Astrocyte (in vitro differentiated cells and primary cell): ENCODE results near the gene CDC45. TPM values are rescaled to one million over a fixed set of nuclear protein-coding genes. Genes with fewer than 3 reads are reported as not detected.

ENCODE experiments used
- DNase-seq: peaks from one replicate; pipeline ENCODE4 v3.0.0-alpha.2; 2010; ENCODE audit warnings: low read depth
- FAIRE-seq: peaks from 2 replicates; lab custom pipeline; 2011; peaks lifted over from hg19 to GRCh38; lab: Jason Lieb, UNC
- H2AFZ ChIP-seq: 2 replicates; pipeline ENCODE4 v1.6.0; 2012; ENCODE audit warnings: low read depth, low read length, inconsistent platforms
- H3K27ac ChIP-seq: 2 replicates; pipeline ENCODE4 v1.5.1; 2011; ENCODE audit warnings: low read depth, low read length, inconsistent platforms
- H3K27me3 ChIP-seq: 2 replicates; pipeline ENCODE4 v1.6.0; 2011; ENCODE audit warnings: low read length, inconsistent platforms; ENCODE audit not compliant: insufficient read depth
- H3K36me3 ChIP-seq: 2 replicates; pipeline ENCODE4 v1.5.1; 2011; ENCODE audit warnings: low read length, inconsistent platforms; ENCODE audit not compliant: insufficient read depth
- H3K4me1 ChIP-seq: 2 replicates; pipeline ENCODE4 v1.5.1; 2011; ENCODE audit warnings: low read length, inconsistent platforms; ENCODE audit not compliant: insufficient read depth
- H3K4me2 ChIP-seq: 2 replicates; pipeline ENCODE4 v1.6.0; 2012; ENCODE audit warnings: low read length, inconsistent platforms
- H3K4me3 ChIP-seq: 2 replicates; pipeline ENCODE4 v1.5.1; 2011; ENCODE audit warnings: low read depth, mild to moderate bottlenecking, low read length, inconsistent platforms; ENCODE audit not compliant: insufficient read depth
- H3K79me2 ChIP-seq: 2 replicates; pipeline ENCODE4 v1.6.0; 2012; ENCODE audit warnings: mild to moderate bottlenecking, low read length, inconsistent platforms; ENCODE audit not compliant: insufficient read depth
- H3K9ac ChIP-seq: 2 replicates; pipeline ENCODE4 v1.6.0; 2012; ENCODE audit warnings: mild to moderate bottlenecking, low read length, inconsistent platforms
- H3K9me3 ChIP-seq: 2 replicates; pipeline ENCODE4 v1.5.1; 2012; ENCODE audit warnings: low read depth, mild to moderate bottlenecking, low read length, inconsistent platforms; ENCODE audit not compliant: insufficient read depth
- H4K20me1 ChIP-seq: 2 replicates; pipeline ENCODE4 v1.6.0; 2012; ENCODE audit warnings: low read length, inconsistent platforms; ENCODE audit not compliant: insufficient read depth
- H3K27ac Mint-ChIP-seq: one replicate; pipeline ENCODE4 v1.8.0; 2021; ENCODE audit warnings: mild to moderate bottlenecking, mixed read lengths; ENCODE audit not compliant: unreplicated experiment
- H3K27me3 Mint-ChIP-seq: one replicate; pipeline ENCODE4 v1.8.0; 2021; ENCODE audit warnings: low read depth, mixed read lengths; ENCODE audit not compliant: unreplicated experiment
- H3K36me3 Mint-ChIP-seq: one replicate; pipeline ENCODE4 v1.8.0; 2021; ENCODE audit warnings: low read depth, mixed read lengths; ENCODE audit not compliant: unreplicated experiment
- H3K4me1 Mint-ChIP-seq: one replicate; pipeline ENCODE4 v1.8.0; 2021; ENCODE audit warnings: low read depth, mixed read lengths; ENCODE audit not compliant: unreplicated experiment
- H3K4me3 Mint-ChIP-seq: one replicate; pipeline ENCODE4 v1.8.0; 2021; ENCODE audit warnings: mild to moderate bottlenecking, moderate library complexity, mixed read lengths; ENCODE audit not compliant: unreplicated experiment
- H3K9me3 Mint-ChIP-seq: one replicate; pipeline ENCODE4 v1.8.0; 2021; ENCODE audit warnings: mild to moderate bottlenecking, mixed read lengths; ENCODE audit not compliant: unreplicated experiment
- EZH2 ChIP-seq: IDR thresholded peaks from 2 replicates; pipeline ENCODE4 v1.6.1; 2012; ENCODE audit warnings: mild to moderate bottlenecking, low read length, inconsistent platforms; ENCODE audit not compliant: insufficient read depth
- total RNA-seq: library from RNA; stranded (reverse); gene quantifications from 2 replicates; pipeline ENCODE4 v1.2.1, GENCODE V29; 2021
- TF ChIP-seq, protein P1 (sequence below): IDR thresholded peaks from 2 replicates; pipeline ENCODE4 v1.5.1; 2011; ENCODE audit warnings: low read depth, mild to moderate bottlenecking, inconsistent platforms, low read length, moderate library complexity; ENCODE audit not compliant: insufficient read depth

CDC45 gene
- total RNA-seq, 1 donor from 2014 or later = 2.1 TPM

GRCh38 chr22:19509191-19509590, 29.5 kb downstream of the CDC45 start:
- H3K4me2 ChIP-seq = no peak overlapping the region
- Mint-ChIP-seq H3K27ac (no peak overlapping the region), H3K4me3 (no peak overlapping the region), H3K27me3 (peaks cover 15% of the 10 kb centered on the region), H3K9me3 (no peaks in the 10 kb centered on the region), H3K36me3 (peaks cover 2% of the 10 kb centered on the region), H3K4me1 (no peaks in the 10 kb centered on the region)
- H3K79me2 ChIP-seq = no peaks in the 10 kb centered on the region
- no peaks in the 10 kb centered on the region for H3K9me3 ChIP-seq
- H3K27me3 ChIP-seq = no peaks in the 10 kb centered on the region
- no peak overlapping the region for H3K4me3 ChIP-seq
- no peak overlapping the region for H3K27ac ChIP-seq
- no peaks in the 10 kb centered on the region for H4K20me1 ChIP-seq
- FAIRE-seq = no peak
- peaks cover 2% of the 10 kb centered on the region for H3K36me3 ChIP-seq
- no peak overlapping the region for H2AFZ ChIP-seq
- no peak overlapping the region for H3K9ac ChIP-seq
- TF ChIP-seq, protein P1, sequence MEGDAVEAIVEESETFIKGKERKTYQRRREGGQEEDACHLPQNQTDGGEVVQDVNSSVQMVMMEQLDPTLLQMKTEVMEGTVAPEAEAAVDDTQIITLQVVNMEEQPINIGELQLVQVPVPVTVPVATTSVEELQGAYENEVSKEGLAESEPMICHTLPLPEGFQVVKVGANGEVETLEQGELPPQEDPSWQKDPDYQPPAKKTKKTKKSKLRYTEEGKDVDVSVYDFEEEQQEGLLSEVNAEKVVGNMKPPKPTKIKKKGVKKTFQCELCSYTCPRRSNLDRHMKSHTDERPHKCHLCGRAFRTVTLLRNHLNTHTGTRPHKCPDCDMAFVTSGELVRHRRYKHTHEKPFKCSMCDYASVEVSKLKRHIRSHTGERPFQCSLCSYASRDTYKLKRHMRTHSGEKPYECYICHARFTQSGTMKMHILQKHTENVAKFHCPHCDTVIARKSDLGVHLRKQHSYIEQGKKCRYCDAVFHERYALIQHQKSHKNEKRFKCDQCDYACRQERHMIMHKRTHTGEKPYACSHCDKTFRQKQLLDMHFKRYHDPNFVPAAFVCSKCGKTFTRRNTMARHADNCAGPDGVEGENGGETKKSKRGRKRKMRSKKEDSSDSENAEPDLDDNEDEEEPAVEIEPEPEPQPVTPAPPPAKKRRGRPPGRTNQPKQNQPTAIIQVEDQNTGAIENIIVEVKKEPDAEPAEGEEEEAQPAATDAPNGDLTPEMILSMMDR = no peak
- no peak for TF ChIP-seq EZH2
- no peak for DNase-seq
- no peaks in the 10 kb centered on the region for H3K4me1 ChIP-seq

DNA sequence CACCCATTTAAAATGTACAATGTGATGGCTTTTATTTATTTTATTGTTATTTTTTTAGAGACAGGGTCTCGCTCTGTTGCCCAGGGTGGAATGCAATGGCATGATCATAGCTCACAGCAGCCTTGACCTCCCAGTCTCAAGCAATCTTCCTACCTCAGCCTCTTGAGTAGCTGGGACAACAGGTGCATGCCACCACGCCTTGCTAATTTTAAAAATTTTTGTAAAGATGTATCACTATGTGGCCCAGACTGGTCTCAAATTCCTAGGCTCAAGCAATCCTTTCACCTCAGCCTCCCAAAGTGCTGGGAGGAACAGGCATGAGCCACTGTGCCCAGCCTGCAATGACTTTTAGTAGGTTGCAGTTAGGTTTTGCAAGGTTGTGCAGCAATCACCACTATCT, 30.2 kb downstream of the CDC45 start:
- H3K36me3 Mint-ChIP-seq = peaks cover 2% of the 10 kb centered on the region

DNA sequence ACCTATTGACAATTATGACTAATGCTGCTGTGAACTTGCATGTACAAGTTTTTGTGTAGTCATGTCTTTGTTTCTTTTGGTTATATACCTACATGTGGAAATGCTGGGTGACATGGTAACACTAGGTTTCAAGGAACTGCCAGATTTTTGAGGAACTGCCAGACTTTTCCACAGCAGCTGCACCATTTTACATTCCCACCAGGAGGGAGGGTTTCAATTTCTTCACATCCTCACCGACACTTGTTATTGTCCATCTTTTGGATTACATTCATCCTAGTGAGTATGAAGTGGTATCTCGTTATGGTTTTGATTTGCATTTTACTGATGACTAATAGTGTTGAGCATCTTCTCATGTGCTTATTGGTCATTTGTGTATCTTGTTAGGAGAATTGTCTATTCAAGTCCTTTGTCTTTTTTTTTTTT, 31.2 kb downstream of the CDC45 start:
- no peak overlapping the region for H3K27ac ChIP-seq
- DNase-seq (no peak), FAIRE-seq (no peak)
- no peak overlapping the region for H3K4me3 ChIP-seq
- H3K27me3 Mint-ChIP-seq = peaks cover 8% of the 10 kb centered on the region
- no peak overlapping the region for H3K9ac ChIP-seq
- peaks cover 2% of the 10 kb centered on the region for H3K36me3 ChIP-seq
- no peak overlapping the region for H3K27ac Mint-ChIP-seq
- no peaks in the 10 kb centered on the region for H4K20me1 ChIP-seq
- peaks cover 2% of the 10 kb centered on the region for H3K36me3 Mint-ChIP-seq
- no peaks in the 10 kb centered on the region for H3K79me2 ChIP-seq
- no peaks in the 10 kb centered on the region for H3K4me1 ChIP-seq
- TF ChIP-seq, protein P1 = no peak
- no peak for TF ChIP-seq EZH2
- no peak overlapping the region for H3K4me3 Mint-ChIP-seq
- peaks cover 3% of the 10 kb centered on the region for H3K9me3 Mint-ChIP-seq
- no peak overlapping the region for H2AFZ ChIP-seq
- H3K9me3 ChIP-seq = no peaks in the 10 kb centered on the region
- peaks cover 5% of the 10 kb centered on the region for H3K4me1 Mint-ChIP-seq
- H3K4me2 ChIP-seq = no peak overlapping the region
- no peaks in the 10 kb centered on the region for H3K27me3 ChIP-seq

More for the DNA sequence above, 30.2 kb downstream of the CDC45 start:
- peaks cover 2% of the 10 kb centered on the region for H3K36me3 ChIP-seq
- H3K27ac Mint-ChIP-seq = no peak overlapping the region
- H3K4me1 Mint-ChIP-seq = peaks cover 1% of the 10 kb centered on the region
- H3K4me3 Mint-ChIP-seq = no peak overlapping the region
- no peak overlapping the region for H3K4me2 ChIP-seq
- H3K27me3 ChIP-seq = no peaks in the 10 kb centered on the region
- peaks cover 10% of the 10 kb centered on the region for H3K27me3 Mint-ChIP-seq
- H3K9me3 Mint-ChIP-seq = no peaks in the 10 kb centered on the region
- H2AFZ ChIP-seq = no peak overlapping the region
- H3K4me1 ChIP-seq = no peaks in the 10 kb centered on the region
- H3K79me2 ChIP-seq = no peaks in the 10 kb centered on the region
- H3K27ac ChIP-seq = no peak overlapping the region
- TF ChIP-seq EZH2 = no peak
- TF ChIP-seq, protein P1 = no peak
- DNase-seq = no peak
- H3K9me3 ChIP-seq = no peaks in the 10 kb centered on the region
- no peak overlapping the region for H3K4me3 ChIP-seq
- no peaks in the 10 kb centered on the region for H4K20me1 ChIP-seq
- FAIRE-seq = no peak
- no peak overlapping the region for H3K9ac ChIP-seq
